GM10266 (cell line): Measurements from ENCODE around the gene SNIP1.
"Not testable (repeated sequence)": the region's sequence is repeated elsewhere in the genome, so short reads cannot be mapped to it uniquely, and the experiment has no call there.

Experiments used
- DNase-seq: peaks from one replicate; pipeline ENCODE4 v3.0.0; 2012; ENCODE audit errors: extremely low spot score
- CTCF ChIP-seq: IDR thresholded peaks from 2 replicates; pipeline ENCODE4 v1.5.1; 2012; ENCODE audit warnings: mild to moderate bottlenecking, low read depth; ENCODE audit not compliant: control insufficient read depth, insufficient read depth; ENCODE audit errors: missing control alignments

The SNIP1 gene

GRCh38 chr1:37564892-37565291 is 10.8 kb upstream of the SNIP1 start:
- DNase-seq: no peak
- TF ChIP-seq CTCF: no peak

GRCh38 chr1:37562984-37563383 is 8.9 kb upstream of the SNIP1 start:
- no peak for DNase-seq
- TF ChIP-seq CTCF: no peak

GRCh38 chr1:37561133-37562132 is 7.3 kb upstream of the SNIP1 start:
- peak; percentile 38 for DNase-seq
- peak; percentile 71 for TF ChIP-seq CTCF

GRCh38 chr1:37560401-37561132 is 6.5 kb upstream of the SNIP1 start:
- no peak for TF ChIP-seq CTCF
- no peak for DNase-seq

GRCh38 chr1:37559957-37560379 is 5.9 kb upstream of the SNIP1 start:
- not testable (repeated sequence) for DNase-seq

GRCh38 chr1:37559080-37559479 is 5.0 kb upstream of the SNIP1 start:
- TF ChIP-seq CTCF: no peak
- DNase-seq: no peak

GRCh38 chr1:37558411-37558810 is 4.3 kb upstream of the SNIP1 start:
- DNase-seq: no peak
- no peak for TF ChIP-seq CTCF
